Lower lobe of right lung (tissue), 2 donors: ENCODE data around the gene APLF. TPM values are rescaled to one million over a fixed set of nuclear protein-coding genes. Genes with fewer than 3 reads are reported as not detected.

Experiments
- ATAC-seq, 2 donors: fragments of 200-7000 bp; cut with Tn5 transposase; one replicate each; pipeline ENCODE4 v1.9.1; 2020 to 2022; ENCODE audit warnings: mild to moderate bottlenecking in 2 of 2, moderate library complexity in 2 of 2
- DNase-seq: peaks from one replicate; pipeline ENCODE4 v3.0.0-alpha.2; 2020
- H3K27ac ChIP-seq: fragments of 200-600 bp; one replicate; pipeline ENCODE4 v1.8.0; 2022
- H3K27me3 ChIP-seq: fragments of 200-600 bp; one replicate; pipeline ENCODE4 v1.8.0; 2022; ENCODE audit warnings: low read depth
- H3K36me3 ChIP-seq: fragments of 200-600 bp; one replicate; pipeline ENCODE4 v1.8.0; 2022; ENCODE audit warnings: mild to moderate bottlenecking
- H3K4me1 ChIP-seq: fragments of 200-600 bp; one replicate; pipeline ENCODE4 v1.8.0; 2022
- H3K4me3 ChIP-seq: fragments of 200-600 bp; one replicate; pipeline ENCODE4 v1.8.0; 2022; ENCODE audit warnings: mild to moderate bottlenecking
- H3K9me3 ChIP-seq: fragments of 200-600 bp; one replicate; pipeline ENCODE4 v1.8.0; 2022
- intact Hi-C: fragments of 100-400 bp; cut with DNase I; formaldehyde crosslinking; loops from one replicate; pipeline ENCODE4 v1.11.0; 2022
- total RNA-seq: library from RNA; stranded (reverse); fragmentation: NEBNext Ultra II Directional; extraction: Animal tissue kit (Norgen Biotek cat#: 25700); gene quantifications from one replicate; pipeline ENCODE4 v1.2.1, GENCODE V29; 2021
- TF ChIP-seq, protein P1 (sequence below): fragments of 200-600 bp; IDR thresholded peaks from one replicate; pipeline ENCODE4 v1.8.0; 2022; ENCODE audit warnings: antibody characterized with exemption, mild to moderate bottlenecking
- donor health status: DM: no; HTN: yes; CAD: no; lungs with severe emphysema.

The APLF gene
- total RNA-seq, 1 donor from 2014 or later: 5.8 TPM

DNA sequence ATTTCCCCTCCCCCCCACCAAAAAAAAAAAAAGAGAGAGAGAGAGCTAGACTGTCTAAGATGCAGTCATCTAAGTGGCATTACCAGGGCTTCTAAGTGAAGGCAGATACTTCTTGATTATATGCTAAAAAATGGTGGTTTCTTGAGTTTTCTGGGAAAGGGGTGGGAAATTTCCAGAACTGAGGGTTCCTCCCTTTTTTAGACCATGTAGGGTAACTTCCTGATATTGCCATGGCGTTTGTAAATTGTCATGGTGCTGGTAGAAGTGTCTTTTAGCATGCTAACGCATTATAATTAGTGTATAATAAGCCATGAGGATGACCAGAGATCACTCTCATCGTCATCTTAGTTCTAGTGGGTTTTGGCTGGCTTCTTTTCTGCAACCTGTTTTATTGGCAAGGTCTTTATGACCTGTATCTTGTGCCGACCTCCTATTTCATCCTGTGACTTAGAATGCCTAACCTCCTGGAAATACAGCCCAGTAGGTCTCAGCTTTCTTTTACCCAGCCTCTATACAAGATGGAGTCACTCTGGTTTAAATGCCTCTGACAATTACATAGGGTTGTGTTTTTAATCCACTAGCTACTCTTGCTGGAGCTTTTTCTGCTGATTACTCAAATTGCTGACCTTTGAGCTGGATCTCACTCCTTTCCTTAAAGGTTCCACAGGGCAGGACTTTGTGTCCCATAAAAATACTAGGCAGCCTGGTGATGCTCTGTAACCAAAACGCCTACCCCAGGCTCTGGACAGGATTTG lies 145.6 kb downstream of the APLF start:
- intact Hi-C loops: no loop called here
- Histone ChIP-seq H3K36me3 (no peaks in the 10 kb centered on the region), H3K27ac (no peak overlapping the region), H3K9me3 (peaks cover 13% of the 10 kb centered on the region), H3K4me3 (no peak overlapping the region), H3K27me3 (no peaks in the 10 kb centered on the region), H3K4me1 (no peaks in the 10 kb centered on the region)
- no peak for DNase-seq
- no peak for ATAC-seq
- TF ChIP-seq, protein P1, sequence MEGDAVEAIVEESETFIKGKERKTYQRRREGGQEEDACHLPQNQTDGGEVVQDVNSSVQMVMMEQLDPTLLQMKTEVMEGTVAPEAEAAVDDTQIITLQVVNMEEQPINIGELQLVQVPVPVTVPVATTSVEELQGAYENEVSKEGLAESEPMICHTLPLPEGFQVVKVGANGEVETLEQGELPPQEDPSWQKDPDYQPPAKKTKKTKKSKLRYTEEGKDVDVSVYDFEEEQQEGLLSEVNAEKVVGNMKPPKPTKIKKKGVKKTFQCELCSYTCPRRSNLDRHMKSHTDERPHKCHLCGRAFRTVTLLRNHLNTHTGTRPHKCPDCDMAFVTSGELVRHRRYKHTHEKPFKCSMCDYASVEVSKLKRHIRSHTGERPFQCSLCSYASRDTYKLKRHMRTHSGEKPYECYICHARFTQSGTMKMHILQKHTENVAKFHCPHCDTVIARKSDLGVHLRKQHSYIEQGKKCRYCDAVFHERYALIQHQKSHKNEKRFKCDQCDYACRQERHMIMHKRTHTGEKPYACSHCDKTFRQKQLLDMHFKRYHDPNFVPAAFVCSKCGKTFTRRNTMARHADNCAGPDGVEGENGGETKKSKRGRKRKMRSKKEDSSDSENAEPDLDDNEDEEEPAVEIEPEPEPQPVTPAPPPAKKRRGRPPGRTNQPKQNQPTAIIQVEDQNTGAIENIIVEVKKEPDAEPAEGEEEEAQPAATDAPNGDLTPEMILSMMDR: no peak

DNA sequence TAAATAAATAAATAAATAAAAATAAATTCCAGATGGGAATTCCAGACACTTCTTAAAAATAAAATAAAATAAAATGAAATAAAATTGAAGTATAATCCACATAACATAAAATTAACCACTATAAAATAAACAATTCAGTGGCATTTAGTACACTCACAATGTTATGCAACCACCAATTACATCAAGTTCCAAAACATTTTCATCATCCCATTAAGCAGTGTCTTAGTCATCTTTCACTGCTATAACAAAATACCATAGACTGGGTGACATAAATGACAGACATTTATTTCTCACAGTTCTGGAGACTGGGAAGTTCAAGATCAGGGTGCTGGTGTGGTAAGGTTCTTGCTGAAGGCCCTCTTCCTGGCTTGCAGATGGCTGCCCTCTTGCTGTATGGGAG lies 153.4 kb downstream of the APLF start:
- no peak overlapping the region for H3K4me3 ChIP-seq
- H3K9me3 ChIP-seq: no peaks in the 10 kb centered on the region
- intact Hi-C loops: no loop called here
- no peaks in the 10 kb centered on the region for H3K4me1 ChIP-seq
- H3K27ac ChIP-seq: no peak overlapping the region
- ATAC-seq: no peak
- TF ChIP-seq, protein P1: no peak
- no peaks in the 10 kb centered on the region for H3K27me3 ChIP-seq
- no peak for DNase-seq
- H3K36me3 ChIP-seq: no peaks in the 10 kb centered on the region

DNA sequence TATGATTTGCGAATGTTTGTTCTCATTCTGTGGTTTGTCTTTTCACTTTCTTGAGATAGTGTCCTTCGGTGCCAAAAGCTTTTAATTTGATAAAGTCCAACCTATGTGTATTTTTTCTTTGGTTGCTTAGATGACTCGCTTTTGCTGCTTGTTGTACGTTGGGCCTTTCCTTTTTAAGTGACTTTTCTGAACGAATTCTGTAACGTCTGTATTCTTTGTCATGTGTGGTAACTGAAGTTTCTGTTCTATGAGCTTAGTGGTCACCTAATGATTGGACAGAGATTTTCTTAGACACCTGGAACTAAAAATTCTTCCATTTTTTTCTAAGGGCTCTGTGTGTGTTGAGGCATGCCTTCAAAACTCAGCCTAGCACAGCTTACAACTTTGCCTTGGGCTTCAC lies 156.4 kb downstream of the APLF start:
- no peak for DNase-seq
- no peaks in the 10 kb centered on the region for H3K4me1 ChIP-seq
- ATAC-seq: no peak

DNA sequence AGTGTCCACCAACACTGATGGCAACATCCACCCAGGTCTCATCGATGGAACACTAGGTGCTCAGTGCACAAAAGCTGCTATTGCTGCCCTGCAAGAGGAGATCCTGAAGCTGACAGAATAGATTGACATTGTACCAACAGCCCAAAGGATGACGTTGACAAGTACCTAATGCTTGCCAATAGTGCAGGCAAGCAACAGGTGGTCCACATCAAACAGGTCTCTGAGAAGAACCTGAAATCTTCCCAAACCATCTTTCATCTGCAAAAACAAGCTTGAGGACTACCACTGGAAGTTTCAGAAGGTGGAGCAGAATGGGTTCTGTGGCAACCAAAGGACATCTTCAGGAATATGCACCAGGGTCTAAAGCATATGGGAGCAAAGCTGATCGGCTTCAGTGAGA lies 160.2 kb downstream of the APLF start:
- no peak overlapping the region for H3K4me3 ChIP-seq
- H3K27ac ChIP-seq: no peak overlapping the region
- H3K9me3 ChIP-seq: no peaks in the 10 kb centered on the region
- no peaks in the 10 kb centered on the region for H3K27me3 ChIP-seq
- intact Hi-C loops: no loop called here
- DNase-seq (no peak), ATAC-seq (no peak)
- H3K36me3 ChIP-seq: no peaks in the 10 kb centered on the region
- TF ChIP-seq, protein P1: no peak
- no peaks in the 10 kb centered on the region for H3K4me1 ChIP-seq

More for the DNA sequence above, 156.4 kb downstream of the APLF start:
- TF ChIP-seq, protein P1: no peak
- no peak overlapping the region for H3K27ac ChIP-seq
- no peaks in the 10 kb centered on the region for H3K9me3 ChIP-seq
- no peaks in the 10 kb centered on the region for H3K27me3 ChIP-seq
- intact Hi-C loops: no loop called here
- H3K4me3 ChIP-seq: no peak overlapping the region
- H3K36me3 ChIP-seq: no peaks in the 10 kb centered on the region

Other genes starting within 250 kb of the APLF start
- gene PPP3R1, start 215.1 kb upstream of the APLF start, total RNA-seq: 54.5 TPM
- 20.8 TPM for gene CNRIP1, start 147.6 kb upstream of the APLF start, total RNA-seq
- gene PLEK, start 102.3 kb upstream of the APLF start, total RNA-seq: 42.1 TPM
- gene FBXO48, start 291 bp upstream of the APLF start, total RNA-seq: 2.3 TPM
- gene PROKR1, start 176.0 kb downstream of the APLF start, total RNA-seq: not detected